GM19025 (cell line): Measurements from ENCODE around the gene B4GALNT3.
"Not testable (repeated sequence)": the region's sequence is repeated elsewhere in the genome, so short reads cannot be mapped to it uniquely, and the experiment has no call there.

ENCODE experiments used
- ATAC-seq: cut with Tn5 transposase; IDR thresholded peaks from one replicate; pipeline ENCODE4 v1.9.1; 2021; ENCODE audit warnings: mild to moderate bottlenecking, low read depth, moderate library complexity; ENCODE audit not compliant: unreplicated experiment

B4GALNT3 gene

GRCh38 chr12:570921-571794, 111.4 kb downstream of the B4GALNT3 start:
- ATAC-seq = no peak

GRCh38 chr12:571795-572531, 112.2 kb downstream of the B4GALNT3 start:
- ATAC-seq = no peak

GRCh38 chr12:572532-572899, 112.8 kb downstream of the B4GALNT3 start:
- no peak for ATAC-seq

DNA sequence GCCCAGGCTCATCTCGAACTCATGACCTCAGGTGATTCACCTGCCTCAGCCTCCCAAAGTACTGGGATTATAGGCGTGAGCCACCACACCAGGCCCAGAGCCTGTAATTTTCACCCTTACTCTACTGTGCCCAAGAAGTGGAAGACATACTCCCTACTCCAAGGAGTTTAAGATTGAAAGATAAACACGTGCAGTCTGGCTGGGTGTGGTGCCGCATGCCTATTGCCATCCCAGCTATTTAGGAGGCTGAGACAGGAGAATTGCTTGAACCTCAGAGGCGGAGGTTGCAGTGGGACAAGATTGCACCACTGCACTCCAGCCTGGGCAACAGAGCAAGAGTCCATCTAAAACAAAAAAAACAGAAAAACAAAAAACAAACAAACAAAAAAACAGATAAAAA, 113.5 kb downstream of the B4GALNT3 start:
- no peak for ATAC-seq

- no peak for ATAC-seq
Measured at GRCh38 chr12:574475-575128, 114.9 kb downstream of the B4GALNT3 start.

GRCh38 chr12:575129-575502, 115.4 kb downstream of the B4GALNT3 start:
- ATAC-seq = no peak

DNA sequence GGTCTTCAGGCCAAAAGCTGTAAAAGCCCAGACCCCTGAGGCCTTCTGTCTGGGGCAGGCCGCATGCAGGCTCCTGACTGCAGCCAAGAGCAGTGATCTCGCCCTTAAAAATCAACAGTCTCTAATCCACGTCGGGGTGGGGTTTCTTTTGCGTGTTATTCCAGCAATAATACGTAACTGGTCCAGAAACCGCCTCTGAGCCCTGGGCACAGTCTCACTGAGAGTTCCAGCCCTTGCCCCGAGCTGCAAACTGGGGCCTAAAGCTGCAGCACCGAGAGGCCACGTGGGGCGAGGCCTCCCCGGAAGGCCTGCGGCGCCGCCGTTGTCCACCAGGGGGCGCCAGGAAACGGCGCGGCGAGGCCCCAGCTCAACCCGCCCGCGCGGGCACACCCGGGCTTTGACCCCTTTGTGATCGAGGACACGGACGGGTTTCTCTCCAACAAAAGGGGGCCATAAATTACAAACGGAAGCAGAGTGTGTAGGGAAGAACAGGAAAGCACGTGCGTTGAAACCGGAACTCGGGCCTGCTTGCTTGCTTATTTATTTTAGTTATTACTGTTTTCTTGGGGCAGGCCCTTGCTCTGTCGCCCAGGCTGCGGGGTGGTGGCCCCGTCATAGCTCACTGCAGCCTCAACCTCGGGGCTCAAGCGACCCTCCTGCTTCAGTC, 116.3 kb downstream of the B4GALNT3 start:
- ATAC-seq = peak; percentile 82

DNA sequence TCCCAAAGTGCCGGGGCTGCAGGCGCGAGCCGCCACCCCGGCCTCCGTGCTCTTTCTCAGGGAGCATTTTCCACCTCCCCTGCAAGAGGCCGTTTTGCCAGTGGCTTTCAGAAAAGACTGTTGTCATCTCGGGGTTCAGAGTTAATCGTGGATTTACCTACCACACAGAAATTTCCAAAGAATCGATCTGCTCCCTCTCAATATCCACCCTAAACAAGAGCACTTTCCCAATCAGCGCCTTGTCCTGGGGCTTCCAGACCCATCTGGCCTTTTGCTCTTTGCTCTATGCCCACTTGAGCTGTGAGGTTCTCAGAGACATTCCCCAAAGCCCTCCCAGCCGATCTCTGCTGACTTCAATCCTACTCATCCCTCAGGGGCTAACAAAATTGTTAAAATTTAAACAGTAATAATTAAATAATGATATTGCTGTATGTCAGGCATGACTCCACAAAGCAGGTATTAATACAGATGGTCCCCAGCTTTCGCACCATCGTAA, 116.9 kb downstream of the B4GALNT3 start:
- ATAC-seq = no peak

GRCh38 chr12:577994-578747, 118.4 kb downstream of the B4GALNT3 start:
- ATAC-seq = not testable (repeated sequence)

- no peak for ATAC-seq
Measured at GRCh38 chr12:578748-579419, 119.1 kb downstream of the B4GALNT3 start.

DNA sequence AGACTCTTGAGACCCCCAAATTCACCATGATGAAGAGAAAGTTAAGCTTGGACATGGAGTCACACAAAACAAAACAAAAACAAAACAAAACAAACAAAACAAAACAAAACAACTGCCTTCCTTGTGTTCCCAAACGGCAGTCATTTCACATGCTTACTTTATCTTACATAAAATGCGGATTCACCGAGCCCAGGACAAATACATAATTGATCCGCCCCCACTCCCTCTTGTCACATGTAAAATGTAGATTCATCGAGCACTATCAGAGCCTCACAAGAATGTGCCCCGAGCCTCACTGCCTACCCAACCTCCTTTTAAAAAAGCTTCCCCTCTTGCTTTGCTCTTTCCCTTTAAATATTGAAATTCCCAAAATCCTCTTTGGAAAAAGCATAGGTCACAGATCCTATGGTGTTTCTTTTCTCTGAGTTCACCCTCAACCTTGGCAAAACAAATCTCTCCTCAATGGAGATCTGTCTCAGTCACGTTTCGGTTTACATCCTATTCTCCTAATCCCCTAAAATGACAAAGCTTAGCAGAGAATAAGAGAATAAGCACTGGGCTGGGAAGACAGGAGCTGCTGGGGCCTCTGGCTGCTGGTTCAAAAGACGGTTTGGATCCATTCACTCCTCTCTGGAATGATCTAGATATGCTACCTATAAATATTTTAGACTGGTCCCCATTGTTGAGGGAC, 119.8 kb downstream of the B4GALNT3 start:
- ATAC-seq = no peak

DNA sequence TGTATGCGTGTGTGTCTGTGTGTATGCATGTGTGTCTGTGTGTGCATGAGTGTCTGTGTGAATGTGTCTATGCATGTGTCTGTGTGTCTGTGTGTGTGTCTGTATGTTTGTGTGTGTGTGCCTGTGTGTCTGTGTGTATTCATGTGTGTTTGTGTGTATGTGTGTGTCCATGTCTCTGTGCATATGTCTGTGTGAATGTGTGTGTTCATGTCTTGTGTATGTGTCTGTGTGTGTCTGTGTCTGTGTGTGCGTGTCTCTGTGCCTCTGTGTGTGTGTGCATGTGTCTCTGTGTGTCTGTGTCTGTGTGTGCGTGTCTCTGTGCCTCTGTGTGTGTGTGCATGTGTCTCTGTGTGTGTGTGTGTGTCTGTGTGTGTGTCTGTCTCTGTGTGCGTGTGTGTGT, 121.1 kb downstream of the B4GALNT3 start:
- ATAC-seq = no peak

GRCh38 chr12:581321-581720, 121.6 kb downstream of the B4GALNT3 start:
- ATAC-seq = no peak

GRCh38 chr12:581746-582145, 122.0 kb downstream of the B4GALNT3 start:
- ATAC-seq = no peak

- no peak for ATAC-seq
Measured at GRCh38 chr12:583251-583869, 123.6 kb downstream of the B4GALNT3 start.

GRCh38 chr12:585062-586061, 125.6 kb downstream of the B4GALNT3 start:
- ATAC-seq = no peak
